Left ventricle myocardium superior (tissue), 1 donor: Measurements from ENCODE around the gene LPGAT1. TPM values are rescaled to one million over a fixed set of nuclear protein-coding genes. Genes with fewer than 3 reads are reported as not detected.
A peak's percentile ranks its signal among the peaks of the same experiment; 100 is the strongest.

Experiments used
- ATAC-seq: fragments of 200-7000 bp; cut with Tn5 transposase; one replicate; pipeline ENCODE4 v1.9.1; 2020; ENCODE audit warnings: mild to moderate bottlenecking, moderate library complexity
- DNase-seq: peaks from one replicate; pipeline ENCODE4 v3.0.0-alpha.2; 2020
- intact Hi-C: fragments of 100-400 bp; cut with micrococcal nuclease; formaldehyde crosslinking; loops from one replicate; pipeline ENCODE4 v1.11.0; 2022
- total RNA-seq: library from RNA; stranded (reverse); fragmentation: NEBNext Ultra II Directional; extraction: Animal tissue kit (Norgen Biotek cat#: 25700); gene quantifications from one replicate; pipeline ENCODE4 v1.2.1, GENCODE V29; 2021
- donor health status: DM: no; HTN: yes; CAD: no; lungs with severe emphysema.

The LPGAT1 gene
- total RNA-seq, 1 donor from 2014 or later: 25.0 TPM

- ATAC-seq: peak; percentile 55
- intact Hi-C loops: no loop called here
- DNase-seq: peak; percentile 37
Measured at GRCh38 chr1:211829343-211830054, 1.1 kb downstream of the LPGAT1 start.

- DNase-seq (no peak), ATAC-seq (no peak)
- intact Hi-C loops: no loop called here
Measured at GRCh38 chr1:211828584-211829342, 1.8 kb downstream of the LPGAT1 start.

DNA sequence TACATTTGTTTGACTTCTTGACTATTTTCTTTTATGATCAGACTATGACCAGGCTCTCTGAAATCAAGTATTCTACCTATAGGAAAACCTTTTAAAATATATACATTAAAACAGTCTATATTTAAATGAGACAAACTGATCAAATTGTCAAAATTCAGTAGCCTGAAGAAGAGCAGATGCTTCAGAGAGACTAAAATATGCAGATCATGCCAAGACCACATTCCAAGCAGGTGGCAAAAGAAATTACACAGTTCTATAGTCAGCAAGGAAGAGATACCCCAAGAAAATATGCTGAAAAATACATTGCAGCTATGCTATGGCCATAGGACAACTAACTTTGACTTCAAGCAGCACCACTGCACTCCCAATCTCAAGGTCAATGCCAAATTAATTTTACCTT is 3.5 kb downstream of the LPGAT1 start:
- no peak for ATAC-seq
- intact Hi-C loops: no loop called here
- DNase-seq: no peak

DNA sequence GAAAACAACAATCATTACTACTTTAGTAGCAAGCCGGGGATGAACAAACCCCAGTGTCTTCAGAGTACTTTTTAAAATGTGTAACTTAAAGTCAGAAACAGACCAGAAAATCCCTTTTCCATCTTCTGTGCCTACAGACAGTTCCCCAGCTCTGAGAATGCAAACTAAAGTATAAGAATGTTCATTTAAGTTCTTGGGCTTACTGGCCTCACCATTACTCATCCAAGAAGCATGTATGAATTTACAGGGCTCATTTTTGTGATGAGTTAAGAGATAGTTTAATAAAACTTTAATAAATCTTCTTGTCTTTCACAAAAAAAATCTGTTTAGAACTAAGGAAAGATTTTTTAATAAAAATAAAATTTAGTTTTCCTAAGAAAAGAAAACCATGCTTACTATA is 4.6 kb downstream of the LPGAT1 start:
- DNase-seq (no peak), ATAC-seq (no peak)
- intact Hi-C loops: no loop called here

DNA sequence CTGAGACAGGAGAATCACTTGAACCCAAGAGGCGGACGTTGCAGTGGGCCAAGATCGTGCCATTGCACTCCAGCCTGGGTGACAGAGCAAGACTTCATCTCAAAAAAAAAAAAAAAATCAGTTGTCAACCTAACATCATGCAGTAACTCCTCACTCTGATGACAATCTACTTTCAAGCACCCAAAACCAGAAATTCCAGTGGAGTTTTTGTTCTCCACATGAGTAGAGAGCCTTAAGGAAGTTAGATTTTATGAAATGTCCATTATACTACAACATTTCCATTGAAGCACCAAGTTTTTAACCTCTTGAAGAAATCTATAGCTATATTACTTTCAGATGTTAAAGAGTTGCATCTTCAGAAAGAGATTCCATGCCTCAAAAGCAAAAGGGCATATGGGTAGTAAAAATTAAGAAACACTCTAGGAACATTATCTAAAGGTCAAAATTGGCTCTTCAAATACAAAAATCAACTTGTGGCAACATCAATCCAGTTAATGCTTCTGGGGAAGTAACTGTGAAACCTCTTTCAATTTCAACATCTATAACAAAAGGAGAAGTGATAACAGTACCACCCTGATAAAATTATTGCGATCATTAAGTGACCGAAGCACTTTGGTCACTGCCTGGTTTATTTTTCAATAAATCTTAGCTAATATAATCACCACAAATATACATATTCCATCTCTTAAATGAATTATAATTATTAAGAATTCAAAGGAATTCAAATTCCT is 7.7 kb downstream of the LPGAT1 start:
- intact Hi-C loops: no loop called here
- DNase-seq: no peak
- no peak for ATAC-seq

DNA sequence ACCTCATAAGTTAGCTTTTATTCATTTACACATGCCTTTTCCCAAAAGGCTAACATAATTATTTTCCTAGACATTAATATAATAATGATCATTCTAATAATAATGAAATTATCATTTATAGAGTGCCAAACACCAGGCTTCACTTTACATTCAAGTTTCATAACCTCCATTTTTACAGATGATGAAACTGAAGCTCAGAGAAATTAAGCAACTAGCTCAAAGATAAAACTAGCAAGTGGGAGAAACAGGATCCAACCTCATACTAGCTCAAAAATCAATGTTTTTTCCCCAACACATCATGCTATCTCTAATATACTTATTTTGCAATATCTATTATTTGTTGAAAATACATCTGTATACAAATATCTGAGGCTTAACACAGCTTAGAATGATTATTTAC is 14.0 kb downstream of the LPGAT1 start:
- intact Hi-C loops: no loop called here
- ATAC-seq: no peak

DNA sequence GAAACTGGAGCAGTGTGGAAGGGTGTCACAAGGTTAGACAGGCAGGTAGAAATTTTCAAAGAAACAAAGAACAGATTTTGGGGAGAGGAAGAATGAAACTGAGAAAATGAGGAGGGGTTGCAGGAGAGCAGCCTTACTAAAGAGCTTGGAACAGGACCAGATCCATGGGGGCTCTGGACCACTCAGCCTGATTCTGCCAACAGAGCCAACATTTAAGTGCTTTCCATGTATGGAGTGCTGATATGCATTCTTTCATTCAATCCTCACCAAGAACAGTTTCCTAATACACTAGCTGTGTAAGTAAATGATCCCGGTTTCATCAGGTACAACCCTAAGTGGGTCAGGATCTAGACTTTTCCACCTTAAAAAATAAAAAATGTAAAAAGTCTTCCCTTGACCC is 16.2 kb downstream of the LPGAT1 start:
- no peak for DNase-seq
- intact Hi-C loops: no loop called here
- ATAC-seq: no peak

More for the DNA sequence above, 14.0 kb downstream of the LPGAT1 start:
- no peak for DNase-seq

GRCh38 chr1:211813590-211813989 is 17.0 kb downstream of the LPGAT1 start:
- DNase-seq: peak; percentile 75
- intact Hi-C loops: no loop called here

DNA sequence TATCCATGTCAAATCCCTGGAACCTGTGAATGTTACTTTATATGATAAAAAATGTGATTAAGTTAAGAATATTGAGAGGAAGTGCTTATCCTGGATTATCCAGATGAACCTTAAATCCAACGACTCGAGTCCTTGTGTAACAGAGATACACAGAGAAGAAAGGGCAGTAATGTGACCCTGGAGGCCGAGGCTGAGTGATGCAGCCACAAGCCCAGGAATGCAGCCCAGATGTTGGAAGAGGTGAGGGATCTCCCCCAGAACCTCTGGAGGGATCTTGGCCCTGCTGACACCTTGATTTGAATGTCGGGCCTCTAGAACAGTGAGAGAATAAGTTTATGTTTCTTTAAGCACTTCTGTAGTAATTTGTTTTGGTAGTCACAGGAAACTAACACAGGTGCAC is 18.0 kb downstream of the LPGAT1 start:
- intact Hi-C loops: no loop called here
- DNase-seq (no peak), ATAC-seq (no peak)

More at GRCh38 chr1:211813590-211813989, 17.0 kb downstream of the LPGAT1 start:
- peak; percentile 94 for ATAC-seq

DNA sequence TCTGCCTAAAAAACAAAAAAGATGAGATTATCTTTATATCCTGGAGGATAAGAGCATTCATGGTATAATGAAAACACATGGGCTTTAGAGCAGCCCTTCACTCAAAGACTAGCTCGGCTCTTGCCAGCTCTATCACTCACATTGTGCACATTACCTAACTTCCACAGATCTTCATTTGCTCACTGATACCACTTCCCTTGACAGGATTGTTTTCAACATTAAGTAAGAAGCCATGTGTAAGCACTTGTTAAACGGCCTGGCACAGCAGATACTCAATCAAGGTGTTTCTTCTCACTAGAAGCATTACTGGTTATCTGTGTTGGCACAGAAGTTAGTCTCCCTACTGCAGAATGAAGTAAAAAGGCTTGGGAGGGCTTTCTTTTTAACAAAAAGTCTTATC is 18.7 kb downstream of the LPGAT1 start:
- intact Hi-C loops: no loop called here
- ATAC-seq: no peak
- no peak for DNase-seq

DNA sequence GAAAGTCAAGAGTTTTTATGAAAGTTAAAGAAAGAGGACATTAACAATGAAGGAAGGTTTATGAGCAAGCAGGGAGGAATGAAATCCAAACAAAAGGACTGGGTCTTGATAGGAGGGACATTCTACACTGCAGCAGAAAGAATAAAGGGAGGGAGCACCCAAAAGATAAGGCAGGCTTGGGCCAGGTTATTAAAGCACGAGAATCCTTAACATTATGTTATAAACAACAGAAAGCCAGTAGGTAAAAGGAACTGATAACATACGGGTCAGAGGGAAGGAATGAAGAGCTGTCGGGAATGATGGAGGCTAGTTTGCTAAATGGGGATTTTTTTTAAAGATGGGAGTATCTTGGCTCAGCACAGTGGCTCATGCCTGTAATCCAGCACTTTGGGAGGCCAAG is 19.4 kb downstream of the LPGAT1 start:
- ATAC-seq: no peak
- intact Hi-C loops: no loop called here
- DNase-seq: no peak

GRCh38 chr1:211808475-211808874 is 22.1 kb downstream of the LPGAT1 start:
- intact Hi-C loops: no loop called here
- DNase-seq (no peak), ATAC-seq (no peak)

DNA sequence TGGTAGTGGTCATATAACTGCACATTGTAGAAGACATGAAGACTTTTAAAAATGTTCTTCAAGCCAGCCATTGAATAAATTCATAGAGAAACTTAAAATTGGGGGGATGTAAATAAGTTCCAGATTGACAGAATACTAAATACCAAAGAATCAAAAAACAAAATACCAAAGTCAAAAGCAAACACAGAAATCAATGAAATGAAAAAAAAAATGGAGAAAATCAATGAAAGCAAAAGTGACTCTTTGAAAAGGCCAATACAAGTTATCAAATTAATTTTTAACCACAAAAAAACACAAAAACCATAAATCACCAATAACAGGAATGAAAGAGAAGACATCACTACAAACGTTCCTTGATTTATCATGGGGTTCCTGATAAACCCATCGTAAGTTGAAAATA is 25.6 kb downstream of the LPGAT1 start:
- intact Hi-C loops: no loop called here
- ATAC-seq: no peak
- no peak for DNase-seq

- no peak for ATAC-seq
- no peak for DNase-seq
- intact Hi-C loops: no loop called here
Measured at GRCh38 chr1:211800925-211801607, 29.5 kb downstream of the LPGAT1 start.

- ATAC-seq (no peak), DNase-seq (no peak)
- intact Hi-C loops: no loop called here
Measured at GRCh38 chr1:211797994-211798393, 32.6 kb downstream of the LPGAT1 start.

- intact Hi-C loops: no loop called here
Measured at GRCh38 chr1:211791979-211792378, 38.6 kb downstream of the LPGAT1 start.

GRCh38 chr1:211789641-211790464 is 40.7 kb downstream of the LPGAT1 start:
- DNase-seq (no peak), ATAC-seq (no peak)
- intact Hi-C loops: no loop called here

More at GRCh38 chr1:211791979-211792378, 38.6 kb downstream of the LPGAT1 start:
- DNase-seq: no peak
- ATAC-seq: no peak

DNA sequence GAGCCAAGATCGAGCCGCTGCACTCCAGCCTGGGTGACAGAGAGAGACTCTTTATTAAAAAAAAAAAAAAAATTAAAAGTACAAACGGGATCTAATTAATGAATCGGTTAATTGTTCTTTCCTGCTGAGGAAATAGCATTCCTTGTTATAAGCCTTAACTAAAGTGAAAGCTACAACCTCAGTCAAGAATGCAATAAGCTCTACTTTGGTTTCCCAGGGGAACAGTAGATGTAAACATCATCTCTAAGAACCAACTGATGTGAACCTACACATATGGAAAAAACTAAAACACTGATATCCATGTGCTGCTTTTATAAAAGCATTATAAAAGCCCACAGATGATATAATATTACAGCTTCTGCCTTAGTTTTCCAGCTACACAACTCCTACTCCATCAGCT is 41.9 kb downstream of the LPGAT1 start:
- intact Hi-C loops: no loop called here
- ATAC-seq (no peak), DNase-seq (no peak)

GRCh38 chr1:211783897-211784296 is 46.7 kb downstream of the LPGAT1 start:
- intact Hi-C loops: no loop called here
- no peak for ATAC-seq
- DNase-seq: no peak
